Fibroblast of lung (primary cell): ENCODE results near the gene TERB1. TPM values are rescaled to one million over a fixed set of nuclear protein-coding genes. Genes with fewer than 3 reads are reported as not detected.

ENCODE experiments used
- DNase-seq, 2 donors: peaks; one replicate each; pipeline versions ENCODE4 v3.0.0 to v3.0.0-alpha.2; 2010; ENCODE audit warnings: low read depth in 2 of 2
- H2AFZ ChIP-seq: 2 replicates; pipeline ENCODE4 v1.5.1; 2012; ENCODE audit warnings: low read length, control low read depth, inconsistent platforms
- H3K27ac ChIP-seq: 2 replicates; pipeline ENCODE4 v1.5.1; 2011; ENCODE audit warnings: low read length, control low read depth; ENCODE audit not compliant: insufficient read depth
- H3K27me3 ChIP-seq: 2 replicates; pipeline ENCODE4 v1.5.1; 2011; ENCODE audit warnings: mild to moderate bottlenecking, low read length; ENCODE audit not compliant: control insufficient read depth, insufficient read depth
- H3K36me3 ChIP-seq: 2 replicates; pipeline ENCODE4 v1.5.1; 2011; ENCODE audit warnings: low read length; ENCODE audit not compliant: control insufficient read depth, insufficient read depth
- H3K4me1 ChIP-seq: 2 replicates; pipeline ENCODE4 v1.5.1; 2011; ENCODE audit warnings: low read length; ENCODE audit not compliant: control insufficient read depth, insufficient read depth; ENCODE audit errors: extremely low read depth
- H3K4me2 ChIP-seq: 2 replicates; pipeline ENCODE4 v1.5.1; 2011; ENCODE audit warnings: low read length, control low read depth; ENCODE audit not compliant: insufficient read depth; ENCODE audit errors: extremely low read depth
- H3K4me3 ChIP-seq, 4 experiments: fragments of 200-600 bp in 1 of 4; sonication (generic) in 1 of 4; replicated peaks in 1 of 4; 2 replicates each; pipeline ENCODE4 v1.5.1; 2011 to 2016; ENCODE audit warnings: low read length in 4 of 4, low read depth in 3 of 4, mild to moderate bottlenecking in 3 of 4, control low read depth in 2 of 4, inconsistent platforms in 1 of 4, mixed read lengths in 1 of 4; ENCODE audit not compliant: insufficient read depth in 1 of 4; ENCODE audit errors: control extremely low read depth in 1 of 4
- H3K79me2 ChIP-seq: 2 replicates; pipeline ENCODE4 v1.5.1; 2012; ENCODE audit warnings: mild to moderate bottlenecking, low read length, inconsistent platforms; ENCODE audit not compliant: control insufficient read depth, insufficient read depth
- H3K9ac ChIP-seq: 2 replicates; pipeline ENCODE4 v1.5.1; 2011; ENCODE audit warnings: mild to moderate bottlenecking, low read length, control low read depth; ENCODE audit not compliant: insufficient read depth
- H3K9me3 ChIP-seq: 2 replicates; pipeline ENCODE4 v1.5.1; 2012; ENCODE audit warnings: low read depth, low read length; ENCODE audit not compliant: control insufficient read depth, insufficient read depth
- H4K20me1 ChIP-seq: 2 replicates; pipeline ENCODE4 v1.5.1; 2011; ENCODE audit warnings: low read length; ENCODE audit not compliant: control insufficient read depth, insufficient read depth; ENCODE audit errors: extremely low read depth
- EZH2 ChIP-seq: IDR thresholded peaks from 2 replicates; pipeline ENCODE4 v1.5.1; 2012; ENCODE audit warnings: low read length, control low read depth, mild to moderate bottlenecking; ENCODE audit errors: missing control alignments
- polyA plus RNA-seq, 2 donors: library from polyadenylated mRNA; depleted of rRNA in 1 of 2; stranded (reverse) in 1 of 2; unstranded in 1 of 2; fragments of >200 nt; gene quantifications; 2 replicates each; pipeline ENCODE4 v1.2.1, GENCODE V29; 2011 to 2012; ENCODE audit warnings: missing spikeins in 1 of 2
- total RNA-seq: library from RNA; depleted of rRNA; stranded (reverse); fragments of >200 nt; gene quantifications from 2 replicates; pipeline ENCODE4 v1.2.1, GENCODE V29; 2014
- TF ChIP-seq, protein P1 (sequence below), 2 donors: IDR thresholded peaks in 1 of 2; conservative IDR thresholded peaks in 1 of 2; 1 replicate in 1 of 2; 2 replicates in 1 of 2; pipeline ENCODE4 v1.5.1; 2011 to 2012; ENCODE audit warnings: low read length in 2 of 2, control low read depth in 1 of 2, inconsistent platforms in 1 of 2, low read depth in 1 of 2, mild to moderate bottlenecking in 1 of 2

Gene TERB1
- total and polyA plus RNA-seq, 2 donors (not counting 1 experiment from before 2014, with no cell fraction given), result 0.17 TPM; not detected in 1

DNA sequence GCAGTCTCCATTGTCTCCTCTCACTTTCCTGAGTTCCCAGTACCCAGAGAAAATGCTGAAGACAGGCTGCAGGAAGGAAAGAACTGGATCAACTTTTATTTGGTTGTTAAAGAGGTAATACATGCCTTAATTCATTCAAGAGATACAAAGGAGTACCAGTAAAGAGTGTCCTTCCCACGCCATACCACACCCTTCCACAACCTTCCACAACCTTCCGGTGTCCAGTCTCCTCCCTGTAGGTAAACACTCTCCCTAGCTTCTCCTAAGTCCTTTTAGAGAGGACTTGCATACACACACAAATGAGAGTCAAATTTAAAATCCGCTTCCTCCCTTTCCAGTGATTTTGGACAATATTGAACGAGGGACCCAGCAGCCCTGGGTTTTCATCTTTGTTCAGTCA, 40.0 kb upstream of the TERB1 start:
- no peaks in the 10 kb centered on the region for H4K20me1 ChIP-seq
- H3K27ac ChIP-seq, result no peak overlapping the region
- peaks cover 39% of the 10 kb centered on the region for H3K27me3 ChIP-seq

DNA sequence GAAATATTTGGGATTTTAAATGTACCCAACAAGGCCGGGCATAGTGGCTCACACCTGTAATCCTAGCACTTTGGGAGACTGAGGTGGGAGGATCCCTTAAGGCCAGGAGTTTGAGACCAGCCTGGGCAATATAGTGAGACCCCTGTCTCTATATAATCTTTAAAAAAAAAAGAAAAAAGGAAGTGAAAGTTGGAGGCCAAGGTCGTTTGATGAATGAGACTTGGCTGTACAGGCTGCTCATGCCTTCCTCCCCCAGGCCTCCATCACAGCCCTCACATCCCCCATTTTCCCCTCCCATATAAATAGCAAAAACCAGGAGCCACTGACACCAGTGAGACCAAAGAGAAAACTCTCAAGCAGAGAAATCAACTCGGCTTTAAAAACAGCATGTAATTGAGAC, 39.5 kb upstream of the TERB1 start:
- Histone ChIP-seq H3K9ac (no peak overlapping the region), H3K27me3 (peaks cover 34% of the 10 kb centered on the region)
- no peak for DNase-seq

More for the DNA sequence above, 40.0 kb upstream of the TERB1 start:
- Histone ChIP-seq H3K9ac (no peak overlapping the region), H3K4me2 (no peak overlapping the region), H3K4me3 (no peak overlapping the region), H2AFZ (no peak overlapping the region), H3K9me3 (no peaks in the 10 kb centered on the region), H3K4me1 (no peaks in the 10 kb centered on the region), H3K79me2 (no peaks in the 10 kb centered on the region), H3K36me3 (no peaks in the 10 kb centered on the region)
- no peak for DNase-seq
- TF ChIP-seq, protein P1, sequence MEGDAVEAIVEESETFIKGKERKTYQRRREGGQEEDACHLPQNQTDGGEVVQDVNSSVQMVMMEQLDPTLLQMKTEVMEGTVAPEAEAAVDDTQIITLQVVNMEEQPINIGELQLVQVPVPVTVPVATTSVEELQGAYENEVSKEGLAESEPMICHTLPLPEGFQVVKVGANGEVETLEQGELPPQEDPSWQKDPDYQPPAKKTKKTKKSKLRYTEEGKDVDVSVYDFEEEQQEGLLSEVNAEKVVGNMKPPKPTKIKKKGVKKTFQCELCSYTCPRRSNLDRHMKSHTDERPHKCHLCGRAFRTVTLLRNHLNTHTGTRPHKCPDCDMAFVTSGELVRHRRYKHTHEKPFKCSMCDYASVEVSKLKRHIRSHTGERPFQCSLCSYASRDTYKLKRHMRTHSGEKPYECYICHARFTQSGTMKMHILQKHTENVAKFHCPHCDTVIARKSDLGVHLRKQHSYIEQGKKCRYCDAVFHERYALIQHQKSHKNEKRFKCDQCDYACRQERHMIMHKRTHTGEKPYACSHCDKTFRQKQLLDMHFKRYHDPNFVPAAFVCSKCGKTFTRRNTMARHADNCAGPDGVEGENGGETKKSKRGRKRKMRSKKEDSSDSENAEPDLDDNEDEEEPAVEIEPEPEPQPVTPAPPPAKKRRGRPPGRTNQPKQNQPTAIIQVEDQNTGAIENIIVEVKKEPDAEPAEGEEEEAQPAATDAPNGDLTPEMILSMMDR (conservative IDR thresholded peaks at IDR 0.05 in 1 of 2, IDR thresholded peaks at IDR 0.05 in 1 of 2; ENCODE audit: low read depth in 1 of 2, low read length in 2 of 2), result no peak
- no peak for TF ChIP-seq EZH2

DNA sequence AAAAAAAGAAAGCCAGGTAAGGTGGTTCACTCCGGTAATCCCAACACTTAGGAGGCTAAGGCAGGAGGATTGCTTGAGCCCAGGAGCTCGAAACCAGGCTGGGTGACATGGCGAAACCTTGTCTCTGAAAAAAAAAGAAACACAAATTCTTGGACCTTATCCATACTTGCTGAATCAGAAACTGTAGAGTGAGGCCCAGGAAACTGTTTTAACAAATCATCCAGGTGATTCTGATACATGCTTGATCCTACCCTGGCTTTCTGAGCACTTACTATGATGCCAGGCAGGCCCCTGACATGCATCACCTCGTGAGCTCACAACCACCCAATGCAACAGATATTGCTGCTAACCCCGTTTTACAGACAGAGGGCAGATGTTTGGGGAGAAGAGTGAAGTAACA, 33.4 kb upstream of the TERB1 start:
- H3K27me3 ChIP-seq, result peaks cover 5% of the 10 kb centered on the region
- H2AFZ ChIP-seq, result no peak overlapping the region
- peaks cover 6% of the 10 kb centered on the region for H3K79me2 ChIP-seq
- H3K27ac ChIP-seq, result no peak overlapping the region
- no peaks in the 10 kb centered on the region for H3K9me3 ChIP-seq
- H3K4me2 ChIP-seq, result no peak overlapping the region
- no peaks in the 10 kb centered on the region for H3K4me1 ChIP-seq
- no peak overlapping the region for H3K4me3 ChIP-seq
- no peaks in the 10 kb centered on the region for H4K20me1 ChIP-seq
- no peak for DNase-seq
- TF ChIP-seq, protein P1 (conservative IDR thresholded peaks at IDR 0.05 in 1 of 2, IDR thresholded peaks at IDR 0.05 in 1 of 2; ENCODE audit: low read depth in 1 of 2, low read length in 2 of 2), result no peak
- TF ChIP-seq EZH2, result no peak
- no peaks in the 10 kb centered on the region for H3K36me3 ChIP-seq
- H3K9ac ChIP-seq, result no peak overlapping the region

More for the DNA sequence above, 39.5 kb upstream of the TERB1 start:
- no peaks in the 10 kb centered on the region for H4K20me1 ChIP-seq
- no peak overlapping the region for H3K4me2 ChIP-seq
- no peak overlapping the region for H3K27ac ChIP-seq
- H3K79me2 ChIP-seq, result no peaks in the 10 kb centered on the region
- no peaks in the 10 kb centered on the region for H3K36me3 ChIP-seq
- no peaks in the 10 kb centered on the region for H3K4me1 ChIP-seq
- H3K4me3 ChIP-seq, result no peak overlapping the region
- no peak for TF ChIP-seq EZH2
- TF ChIP-seq, protein P1 (conservative IDR thresholded peaks at IDR 0.05 in 1 of 2, IDR thresholded peaks at IDR 0.05 in 1 of 2; ENCODE audit: low read depth in 1 of 2, low read length in 2 of 2), result no peak
- no peaks in the 10 kb centered on the region for H3K9me3 ChIP-seq
- no peak overlapping the region for H2AFZ ChIP-seq
